H1 (cell line): ENCODE measurements around the gene DLG1. TPM values are rescaled to one million over a fixed set of nuclear protein-coding genes. Genes with fewer than 3 reads are reported as not detected.

Source experiments
- CBX5 ChIP-seq: fragments of 300-800, 300-1000 bp; sonication (generic); IDR thresholded peaks from 2 replicates; pipeline ENCODE4 v1.7.1; 2016; ENCODE audit warnings: antibody characterized with exemption, low read length, low read depth
- CHD7 ChIP-seq: fragments of 300-600 bp; sonication (generic); IDR thresholded peaks from 2 replicates; pipeline ENCODE4 v1.7.1; 2012; ENCODE audit warnings: low read length, moderate library complexity, mild to moderate bottlenecking, inconsistent platforms; ENCODE audit not compliant: insufficient replicate concordance
- GTF2F1 ChIP-seq: IDR thresholded peaks from 2 replicates; pipeline ENCODE4 v1.6.1; 2012; ENCODE audit warnings: low read depth, low read length, improper control_type of control experiment, borderline replicate concordance
- KDM1A ChIP-seq: fragments of 200-600, 300-600 bp; sonication (generic); IDR thresholded peaks from 2 replicates; pipeline ENCODE4 v1.7.1; 2016; ENCODE audit warnings: mild to moderate bottlenecking, low read length, borderline replicate concordance
- KDM4A ChIP-seq: IDR thresholded peaks from one replicate; pipeline ENCODE4 v1.7.1; 2012; ENCODE audit warnings: low read depth, mild to moderate bottlenecking, moderate library complexity, low read length, inconsistent platforms; ENCODE audit not compliant: severe bottlenecking
- MAFK ChIP-seq: IDR thresholded peaks from 2 replicates; pipeline ENCODE4 v1.6.1; 2012; ENCODE audit warnings: low read depth, mild to moderate bottlenecking, improper control_type of control experiment, low read length
- NANOG ChIP-seq: IDR thresholded peaks from 2 replicates; pipeline ENCODE4 v1.6.1; 2011; ENCODE audit warnings: low read length, low read depth, mild to moderate bottlenecking, inconsistent platforms; ENCODE audit not compliant: insufficient read depth, poor library complexity, severe bottlenecking
- RFX5 ChIP-seq: IDR thresholded peaks from 2 replicates; pipeline ENCODE4 v1.6.1; 2011; ENCODE audit warnings: low read depth, low read length, improper control_type of control experiment, borderline replicate concordance
- polyA plus RNA-seq, 7 experiments: library from polyadenylated mRNA; depleted of rRNA in 3 of 7; stranded (reverse) in 5 of 7; unstranded in 2 of 7; fragments of >200 nt in 5 of 7; fragments of 200-250 nt in 2 of 7; gene quantifications; 1 replicate in 5 of 7; 2 replicates in 1 of 7; 4 replicates in 1 of 7; pipeline versions ENCODE4 v1.2.1 to v1.2.3, GENCODE V29; 2011 to 2013; ENCODE audit warnings: missing spikeins in 2 of 7, mixed read lengths in 2 of 7
- total RNA-seq: library from RNA; stranded (reverse); fragmentation: NEBNext Ultra II Directional; extraction: Animal tissue kit (Norgen Biotek cat#: 25700); gene quantifications from 2 replicates; pipeline ENCODE4 v1.2.1, GENCODE V29; 2021

DLG1 gene
- total and polyA plus RNA-seq, 2 of the 8 experiments (the other 6 are each of a cell fraction or from before 2014, with no cell fraction given) = 13.4 to 78.8 TPM

DNA sequence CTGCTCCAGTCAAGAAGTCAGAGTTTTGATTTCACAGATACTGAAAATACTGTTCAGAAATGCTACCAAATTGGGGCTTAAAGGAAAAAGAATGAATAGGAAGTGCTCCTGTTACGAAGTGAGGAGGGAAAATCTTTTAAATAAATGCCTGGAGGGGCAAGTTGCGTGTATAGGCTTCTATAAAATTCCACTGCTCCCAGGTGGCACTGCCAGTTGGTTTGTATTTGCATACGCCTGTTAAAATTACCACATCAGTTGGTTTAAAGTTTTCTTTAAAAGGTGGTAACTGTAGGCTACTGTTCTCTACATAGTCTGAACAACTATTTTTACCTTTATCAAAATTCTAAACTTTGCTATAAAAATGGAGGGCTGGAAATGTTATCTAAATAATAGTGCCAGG is 123.5 kb downstream of the DLG1 start (continued):
- TF ChIP-seq CHD7 (no peak), KDM4A (no peak), CBX5 (no peak), GTF2F1 (no peak), NANOG (no peak), MAFK (no peak), RFX5 (no peak), KDM1A (no peak)
